Measurements from ENCODE around the gene MCTP1. TPM values are rescaled to one million over a fixed set of nuclear protein-coding genes. Genes with fewer than 3 reads are reported as not detected.

MCTP1 gene
- 100 to 1,000 TPM in 1 of 4 donors, 10 to 100 TPM in 3; 28.7 to 117 (median 48.2) TPM for total RNA-seq

GRCh38 chr5:95284572-95285408, at the start of gene MCTP1:
Gene MCTP1, minus strand, starts transcription at chr5:95285094.
- DNase-seq (ENCODE audit: low spot score in 2 of 2) = no peak
- no peak for TF ChIP-seq CTCF (IDR thresholded peaks at IDR 0.05)
- WGBS, 2 donors = 0 to 1% methylated on average over 40 to 51 of the region's 83 CpGs

GRCh38 chr5:95332158-95332557, 47.3 kb upstream of the MCTP1 start:
- TF ChIP-seq EP300 (IDR thresholded peaks at IDR 0.05) (no peak), CTCF (IDR thresholded peaks at IDR 0.05) (no peak), POLR2A (IDR thresholded peaks at IDR 0.05) (no peak)
- Histone ChIP-seq H3K4me1 (no peaks in the 10 kb centered on the region), H3K27me3 (no peaks in the 10 kb centered on the region), H3K36me3 (no peaks in the 10 kb centered on the region), H3K9me3 (no peaks in the 10 kb centered on the region), H3K27ac (no peak overlapping the region), H3K4me3 (no peak overlapping the region)
- no peak for DNase-seq (ENCODE audit: low spot score in 2 of 2)
- 71 to 74% methylated on average over 3 of the region's 3 CpGs for WGBS, 2 donors

More at GRCh38 chr5:95284572-95285408, at the start of gene MCTP1:
- peaks cover 0 to 26% (median 15%) of the 10 kb centered on the region in 4 donors for H3K4me1 ChIP-seq
- peaks cover 0 to 69% of the 10 kb centered on the region in 2 donors for H3K27me3 ChIP-seq
- H3K27ac ChIP-seq = no peak within 1 kb of the TSS
- no peaks in the 10 kb centered on the region for H3K9me3 ChIP-seq
- no peaks in the 10 kb centered on the region for H3K36me3 ChIP-seq
- H3K4me3 ChIP-seq = peak within 1 kb of the TSS; percentile 30 to 71 (median 58)

GRCh38 chr5:95331358-95331757, 46.5 kb upstream of the MCTP1 start:
- H3K27me3 ChIP-seq = no peaks in the 10 kb centered on the region
- WGBS, 2 donors = 42 to 63% methylated on average over 3 of the region's 3 CpGs
- DNase-seq (ENCODE audit: low spot score in 2 of 2) = no peak
- TF ChIP-seq CTCF (IDR thresholded peaks at IDR 0.05) (no peak), EP300 (IDR thresholded peaks at IDR 0.05) (no peak), POLR2A (IDR thresholded peaks at IDR 0.05) (no peak)
- H3K36me3 ChIP-seq = no peaks in the 10 kb centered on the region
- H3K4me1 ChIP-seq = no peaks in the 10 kb centered on the region
- H3K27ac ChIP-seq = no peak overlapping the region
- H3K9me3 ChIP-seq = no peaks in the 10 kb centered on the region
- H3K4me3 ChIP-seq = no peak overlapping the region

GRCh38 chr5:95327211-95327610, 42.3 kb upstream of the MCTP1 start:
- no peaks in the 10 kb centered on the region for H3K36me3 ChIP-seq
- no peak for DNase-seq (ENCODE audit: low spot score in 2 of 2)
- 31 to 43% methylated on average over 6 of the region's 6 CpGs for WGBS, 2 donors
- TF ChIP-seq CTCF (IDR thresholded peaks at IDR 0.05) (no peak), EP300 (IDR thresholded peaks at IDR 0.05) (no peak), POLR2A (IDR thresholded peaks at IDR 0.05) (no peak)
- H3K4me3 ChIP-seq = no peak overlapping the region
- no peak overlapping the region for H3K27ac ChIP-seq
- H3K4me1 ChIP-seq = no peaks in the 10 kb centered on the region
- no peaks in the 10 kb centered on the region for H3K27me3 ChIP-seq
- H3K9me3 ChIP-seq = no peaks in the 10 kb centered on the region

GRCh38 chr5:95317687-95318086, 32.8 kb upstream of the MCTP1 start:
- Histone ChIP-seq H3K9me3 (no peaks in the 10 kb centered on the region), H3K36me3 (no peaks in the 10 kb centered on the region), H3K27me3 (no peaks in the 10 kb centered on the region), H3K27ac (no peak overlapping the region), H3K4me3 (no peak overlapping the region), H3K4me1 (no peaks in the 10 kb centered on the region)
- 38 to 46% methylated on average over 4 of the region's 4 CpGs for WGBS, 2 donors
- TF ChIP-seq EP300 (IDR thresholded peaks at IDR 0.05) (no peak), POLR2A (IDR thresholded peaks at IDR 0.05) (no peak), CTCF (IDR thresholded peaks at IDR 0.05) (no peak)
- no peak for DNase-seq (ENCODE audit: low spot score in 2 of 2)

Measured in tibial nerve (tissue), 4 donors.